ENCODE measurements around the gene EFHC1. TPM values are rescaled to one million over a fixed set of nuclear protein-coding genes. Genes with fewer than 3 reads are reported as not detected.

The EFHC1 gene
- total RNA-seq, 1 donor from 2014 or later: 23.2 TPM

DNA sequence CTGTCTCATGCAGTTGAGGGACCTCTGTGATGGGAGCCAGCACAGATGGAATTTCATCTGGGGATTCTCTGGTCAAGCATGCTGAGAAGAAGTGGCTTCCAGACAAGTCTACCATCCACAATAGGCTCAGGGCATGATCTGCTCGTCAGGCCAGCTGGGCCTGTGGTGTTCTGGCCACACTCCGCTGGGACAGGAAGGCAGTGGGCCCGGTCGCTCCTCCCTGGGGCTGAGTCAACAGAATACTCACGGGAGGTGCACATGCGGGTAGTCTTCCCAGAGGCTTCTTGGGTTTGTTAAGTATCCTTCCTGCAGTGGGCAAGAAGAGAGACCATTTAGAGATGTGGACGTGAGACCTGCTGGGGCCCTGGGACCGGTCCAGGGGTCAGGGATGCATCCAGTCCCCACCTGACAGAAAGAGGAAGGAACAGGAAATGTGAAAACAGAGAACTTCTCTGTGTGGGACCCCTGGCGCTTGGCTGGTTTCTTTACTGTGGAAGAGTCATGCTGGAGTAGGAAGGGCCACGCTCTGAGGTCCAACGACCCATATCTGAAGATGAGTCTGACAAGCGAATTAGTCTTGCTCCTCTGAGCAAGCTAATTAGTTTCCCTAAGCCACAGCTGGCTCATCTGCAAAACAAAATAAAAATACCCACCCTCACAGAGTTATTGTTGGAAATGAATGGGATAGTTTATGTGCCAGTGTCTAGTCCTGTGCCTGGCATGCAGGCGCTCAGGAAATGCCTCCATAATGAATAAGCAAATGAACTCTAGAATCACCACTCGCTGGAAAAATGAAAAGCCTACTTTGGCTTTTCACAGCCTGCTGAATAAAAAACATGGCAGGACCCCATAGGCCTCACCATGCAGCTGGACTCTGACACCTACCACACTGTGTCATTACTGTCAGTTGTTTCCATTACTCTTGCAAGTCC lies 89.4 kb downstream of the EFHC1 start:
- TF ChIP-seq, protein P1, sequence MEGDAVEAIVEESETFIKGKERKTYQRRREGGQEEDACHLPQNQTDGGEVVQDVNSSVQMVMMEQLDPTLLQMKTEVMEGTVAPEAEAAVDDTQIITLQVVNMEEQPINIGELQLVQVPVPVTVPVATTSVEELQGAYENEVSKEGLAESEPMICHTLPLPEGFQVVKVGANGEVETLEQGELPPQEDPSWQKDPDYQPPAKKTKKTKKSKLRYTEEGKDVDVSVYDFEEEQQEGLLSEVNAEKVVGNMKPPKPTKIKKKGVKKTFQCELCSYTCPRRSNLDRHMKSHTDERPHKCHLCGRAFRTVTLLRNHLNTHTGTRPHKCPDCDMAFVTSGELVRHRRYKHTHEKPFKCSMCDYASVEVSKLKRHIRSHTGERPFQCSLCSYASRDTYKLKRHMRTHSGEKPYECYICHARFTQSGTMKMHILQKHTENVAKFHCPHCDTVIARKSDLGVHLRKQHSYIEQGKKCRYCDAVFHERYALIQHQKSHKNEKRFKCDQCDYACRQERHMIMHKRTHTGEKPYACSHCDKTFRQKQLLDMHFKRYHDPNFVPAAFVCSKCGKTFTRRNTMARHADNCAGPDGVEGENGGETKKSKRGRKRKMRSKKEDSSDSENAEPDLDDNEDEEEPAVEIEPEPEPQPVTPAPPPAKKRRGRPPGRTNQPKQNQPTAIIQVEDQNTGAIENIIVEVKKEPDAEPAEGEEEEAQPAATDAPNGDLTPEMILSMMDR (IDR thresholded peaks at IDR 0.05): no peak
- H3K27ac Mint-ChIP-seq: no peak overlapping the region

DNA sequence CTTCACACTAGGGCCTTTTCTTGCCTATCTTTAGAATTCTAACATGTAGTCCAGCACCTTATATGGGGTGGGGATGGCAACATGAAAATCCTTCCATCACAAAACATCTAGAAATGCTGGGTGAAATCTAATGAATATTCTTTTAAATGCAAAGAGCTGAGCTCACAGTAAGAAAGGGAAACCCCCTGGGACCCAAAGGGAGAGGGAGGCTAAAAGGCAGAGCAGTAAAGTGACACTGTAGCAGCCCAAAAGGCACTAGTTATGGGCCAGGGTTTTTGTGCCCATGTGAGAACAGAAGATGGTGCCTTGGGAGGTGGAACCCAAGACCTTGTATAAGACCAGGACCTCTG lies 90.0 kb downstream of the EFHC1 start:
- H3K27me3 Mint-ChIP-seq: no peaks in the 10 kb centered on the region
- TF ChIP-seq, protein P1 (IDR thresholded peaks at IDR 0.05): no peak
- ChIA-PET POLR2A (no interaction called here), CTCF (no interaction called here)
- peaks cover 6% of the 10 kb centered on the region for H3K4me1 Mint-ChIP-seq
- no peaks in the 10 kb centered on the region for H3K9me3 Mint-ChIP-seq
- no peak overlapping the region for H3K4me3 Mint-ChIP-seq
- intact Hi-C loops (cut with micrococcal nuclease): no loop called here
- H3K27ac Mint-ChIP-seq: no peak overlapping the region
- ATAC-seq (ENCODE audit: low read depth) (no peak), DNase-seq (no peak)
- H3K36me3 Mint-ChIP-seq (ENCODE audit: low read depth): peaks cover 82% of the 10 kb centered on the region

More for the DNA sequence above, 89.4 kb downstream of the EFHC1 start:
- H3K27me3 Mint-ChIP-seq: no peaks in the 10 kb centered on the region
- CTCF ChIA-PET: no interaction called here
- DNase-seq: no peak
- peaks cover 82% of the 10 kb centered on the region for H3K36me3 Mint-ChIP-seq (ENCODE audit: low read depth)
- ATAC-seq (ENCODE audit: low read depth): peak; percentile 21
- H3K4me1 Mint-ChIP-seq: peaks cover 6% of the 10 kb centered on the region
- POLR2A ChIA-PET: no interaction called here
- H3K4me3 Mint-ChIP-seq: no peak overlapping the region
- no peaks in the 10 kb centered on the region for H3K9me3 Mint-ChIP-seq
- intact Hi-C loops (cut with micrococcal nuclease): no loop called here

DNA sequence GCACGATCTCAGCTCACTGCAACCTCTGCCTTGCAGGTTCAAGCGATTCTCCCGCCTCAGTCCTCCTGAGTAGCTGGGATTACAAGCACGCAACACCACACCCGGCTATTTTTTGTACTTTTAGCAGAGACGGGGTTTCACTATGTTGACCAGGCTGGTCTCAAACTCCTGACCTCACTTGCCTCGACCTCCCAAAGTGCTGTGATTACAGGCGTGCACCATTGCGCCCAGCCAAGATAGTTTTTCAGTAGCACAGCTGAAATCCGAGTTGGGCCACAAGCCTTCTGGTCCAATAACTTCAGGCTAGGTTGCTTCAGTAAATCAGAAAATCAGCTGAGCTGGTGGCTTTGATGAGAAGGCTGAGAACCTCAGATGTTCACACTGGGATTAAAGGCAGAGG lies 91.0 kb downstream of the EFHC1 start:
- no peaks in the 10 kb centered on the region for H3K27me3 Mint-ChIP-seq
- intact Hi-C loops (cut with micrococcal nuclease): no loop called here
- ATAC-seq (ENCODE audit: low read depth) (no peak), DNase-seq (no peak)
- TF ChIP-seq, protein P1 (IDR thresholded peaks at IDR 0.05): no peak
- H3K9me3 Mint-ChIP-seq: no peaks in the 10 kb centered on the region
- ChIA-PET POLR2A (interaction anchor here (0.6 kb wide), 1 partner anchor 10 kb away, joined by 3 read pairs; no protein-coding TSS in a partner anchor), CTCF (no interaction called here)
- peaks cover 6% of the 10 kb centered on the region for H3K4me1 Mint-ChIP-seq
- H3K27ac Mint-ChIP-seq: no peak overlapping the region
- H3K36me3 Mint-ChIP-seq (ENCODE audit: low read depth): peaks cover 84% of the 10 kb centered on the region
- no peak overlapping the region for H3K4me3 Mint-ChIP-seq

DNA sequence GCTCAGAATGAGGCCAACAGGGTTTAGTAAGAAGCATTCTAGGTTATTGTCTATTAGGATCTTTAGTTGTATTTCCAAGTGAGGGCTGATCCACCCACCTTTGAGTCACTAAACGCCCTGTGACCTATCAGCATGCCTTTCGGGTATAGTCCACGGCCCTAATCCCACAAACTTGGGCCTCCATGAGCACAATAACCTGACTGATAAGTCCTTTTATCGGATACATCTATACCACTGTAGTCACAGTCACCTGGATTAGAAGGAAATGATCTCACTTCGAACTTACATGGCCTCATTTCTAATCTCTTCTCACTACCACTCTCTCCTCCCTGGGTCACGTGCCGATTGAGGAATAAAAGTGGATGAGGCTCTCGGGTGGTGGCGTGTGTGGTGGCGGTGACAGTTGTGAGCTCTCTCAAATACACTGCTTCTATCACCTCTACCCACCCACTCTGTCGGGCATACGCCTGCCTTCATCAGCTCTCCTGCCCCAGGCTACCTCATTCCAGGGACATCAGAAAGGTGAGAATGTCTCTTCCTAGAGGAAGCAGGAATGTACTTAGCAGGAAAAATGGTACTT lies 91.5 kb downstream of the EFHC1 start:
- DNase-seq: no peak
- ChIA-PET POLR2A (interaction anchor here (0.6 kb wide), 1 partner anchor 9 kb away, joined by 3 read pairs; no protein-coding TSS in a partner anchor), CTCF (no interaction called here)
- Mint-ChIP-seq H3K27me3 (no peaks in the 10 kb centered on the region), H3K36me3 (ENCODE audit: low read depth) (peaks cover 86% of the 10 kb centered on the region), H3K27ac (no peak overlapping the region), H3K4me3 (no peak overlapping the region), H3K4me1 (peaks cover 6% of the 10 kb centered on the region), H3K9me3 (no peaks in the 10 kb centered on the region)
- no peak for ATAC-seq (ENCODE audit: low read depth)
- intact Hi-C loops (cut with micrococcal nuclease): no loop called here
- TF ChIP-seq, protein P1 (IDR thresholded peaks at IDR 0.05): no peak

DNA sequence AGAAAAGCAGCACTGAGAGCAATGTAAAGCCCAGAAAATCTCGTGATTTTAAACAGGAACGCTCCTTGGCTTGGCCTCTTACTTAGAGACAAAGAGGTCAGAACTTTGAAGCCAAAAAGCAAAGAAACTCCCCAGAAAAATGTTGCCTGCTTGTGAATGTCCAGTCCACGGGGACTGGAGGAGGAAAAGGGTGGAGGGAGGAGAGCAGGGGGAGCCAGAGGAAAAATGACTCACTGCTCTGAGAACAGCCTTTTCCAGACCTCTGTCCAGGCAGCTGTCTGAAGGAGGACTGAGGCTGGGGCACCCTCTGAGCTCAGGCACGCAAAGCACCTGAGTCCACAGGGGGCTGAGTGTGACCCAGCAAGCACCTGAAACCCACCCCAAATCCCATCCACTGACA lies 92.1 kb downstream of the EFHC1 start:
- Mint-ChIP-seq H3K4me3 (no peak overlapping the region), H3K4me1 (peaks cover 6% of the 10 kb centered on the region), H3K27ac (no peak overlapping the region), H3K9me3 (no peaks in the 10 kb centered on the region), H3K27me3 (no peaks in the 10 kb centered on the region), H3K36me3 (ENCODE audit: low read depth) (peaks cover 86% of the 10 kb centered on the region)
- intact Hi-C loops (cut with micrococcal nuclease): no loop called here
- ChIA-PET CTCF (no interaction called here), POLR2A (no interaction called here)
- DNase-seq (no peak), ATAC-seq (ENCODE audit: low read depth) (no peak)
- TF ChIP-seq, protein P1 (IDR thresholded peaks at IDR 0.05): no peak

Measured in activated B cell treated with CpG ODN at 0.5 μM for 24 hours (primary cell).